ENCODE measurements around the gene SCT.
A peak's percentile ranks its signal among the peaks of the same experiment; 100 is the strongest.

Gene SCT

DNA sequence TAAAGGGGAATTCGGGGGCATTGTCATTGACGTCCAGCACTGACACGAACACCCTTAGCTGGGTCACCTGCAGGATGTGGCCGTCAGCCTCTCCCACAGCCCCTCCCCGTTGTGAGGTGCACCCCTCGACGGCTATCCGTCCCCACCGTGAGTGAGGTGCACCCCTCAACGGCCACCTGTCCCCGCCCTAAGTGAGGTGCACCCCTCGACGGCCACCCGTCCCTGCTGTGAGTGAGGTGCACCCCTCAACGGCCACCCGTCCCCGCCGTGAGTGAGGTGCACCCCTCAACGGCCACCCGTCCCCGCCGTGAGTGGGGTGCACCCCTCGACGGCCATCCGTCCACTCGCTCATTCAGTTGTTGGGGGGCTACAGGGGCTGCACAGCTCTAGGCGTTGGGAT, 5.1 kb downstream of the SCT start:
- DNase-seq (ENCODE audit: low read depth): no peak

DNA sequence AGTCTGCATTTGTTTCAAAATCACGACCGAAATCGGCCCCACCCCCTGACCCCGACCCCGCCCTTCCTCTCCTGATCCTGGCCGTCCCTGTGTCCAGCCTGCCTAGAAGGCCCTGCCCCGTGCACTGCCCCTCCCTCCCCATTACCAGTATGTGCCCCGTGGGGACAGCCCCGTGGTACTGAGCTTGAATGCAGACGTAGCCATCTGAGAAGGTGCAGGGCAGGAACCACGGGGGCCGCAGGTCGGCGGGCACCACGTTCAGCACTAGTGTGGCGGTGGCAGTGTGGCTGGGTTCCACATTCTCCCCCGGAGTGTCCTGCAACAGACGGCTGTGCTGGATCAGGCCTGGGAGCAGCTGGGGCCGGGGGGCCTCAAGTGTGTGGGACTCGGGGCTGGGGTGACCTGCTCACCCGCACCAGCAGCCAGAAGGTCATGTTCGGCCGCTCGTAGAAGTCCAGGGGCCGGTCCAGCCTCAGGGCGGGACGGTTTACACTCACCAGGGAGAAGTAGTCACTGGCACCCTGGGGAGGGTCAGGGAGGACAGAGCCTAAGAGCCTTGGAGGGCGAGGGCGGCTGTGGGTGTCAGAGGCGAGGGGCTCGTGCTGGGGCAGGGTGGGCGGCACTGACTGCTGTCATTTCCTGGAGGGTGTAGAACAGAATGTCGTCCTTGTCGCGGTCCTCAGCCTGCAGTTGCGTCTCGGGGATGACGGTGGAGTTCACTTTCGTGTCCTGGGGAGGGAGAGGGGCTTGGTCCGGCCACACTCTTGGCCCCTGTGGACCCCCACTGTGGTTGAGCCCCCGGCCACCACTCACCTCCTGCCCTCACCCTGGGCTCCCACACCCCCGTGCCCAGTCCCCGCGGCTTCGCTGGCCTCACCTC, 5.8 kb downstream of the SCT start:
- DNase-seq (ENCODE audit: low read depth): no peak

DNA sequence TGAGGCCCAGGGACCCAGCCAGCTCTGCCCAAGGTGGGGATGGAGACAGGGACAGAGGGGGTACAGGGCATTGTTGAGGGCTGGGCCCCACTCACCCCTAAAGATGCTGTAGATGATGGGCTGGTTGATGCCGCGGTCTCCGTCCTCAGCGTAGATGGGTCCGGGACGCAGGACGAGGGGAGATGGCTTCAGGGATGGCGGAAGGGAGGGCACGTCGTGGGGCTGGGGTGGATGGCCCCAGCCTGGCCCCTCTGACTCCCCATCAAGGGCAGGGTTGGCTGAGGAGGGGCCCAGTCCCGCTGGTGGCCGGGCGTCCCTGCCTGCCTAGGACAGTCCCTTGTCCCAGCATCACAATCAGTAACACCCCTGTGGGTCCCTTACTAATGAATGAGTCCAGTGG, 6.8 kb downstream of the SCT start:
- no peak for DNase-seq (ENCODE audit: low read depth)

DNA sequence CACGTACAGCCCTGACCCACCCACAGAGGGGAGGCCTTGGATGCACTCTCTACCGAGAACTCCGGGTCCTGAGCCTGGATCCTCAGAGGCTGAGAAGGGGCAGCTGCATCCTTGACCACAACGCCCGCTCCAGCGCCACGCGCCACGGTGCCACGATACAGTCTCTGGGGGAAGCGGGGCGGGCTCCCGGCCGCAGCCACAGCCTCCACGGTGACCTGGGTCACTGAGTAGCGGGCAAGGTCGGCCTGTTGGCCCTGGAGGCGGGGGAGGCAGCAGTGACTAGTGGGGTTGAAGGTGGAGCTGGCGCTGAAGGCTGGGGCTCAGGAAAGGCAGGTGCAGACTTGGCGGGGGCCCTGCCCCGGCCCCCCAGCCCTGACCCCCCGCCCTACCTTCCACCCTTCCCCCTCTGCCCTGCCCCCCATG, 7.3 kb downstream of the SCT start:
- no peak for DNase-seq (ENCODE audit: low read depth)

DNA sequence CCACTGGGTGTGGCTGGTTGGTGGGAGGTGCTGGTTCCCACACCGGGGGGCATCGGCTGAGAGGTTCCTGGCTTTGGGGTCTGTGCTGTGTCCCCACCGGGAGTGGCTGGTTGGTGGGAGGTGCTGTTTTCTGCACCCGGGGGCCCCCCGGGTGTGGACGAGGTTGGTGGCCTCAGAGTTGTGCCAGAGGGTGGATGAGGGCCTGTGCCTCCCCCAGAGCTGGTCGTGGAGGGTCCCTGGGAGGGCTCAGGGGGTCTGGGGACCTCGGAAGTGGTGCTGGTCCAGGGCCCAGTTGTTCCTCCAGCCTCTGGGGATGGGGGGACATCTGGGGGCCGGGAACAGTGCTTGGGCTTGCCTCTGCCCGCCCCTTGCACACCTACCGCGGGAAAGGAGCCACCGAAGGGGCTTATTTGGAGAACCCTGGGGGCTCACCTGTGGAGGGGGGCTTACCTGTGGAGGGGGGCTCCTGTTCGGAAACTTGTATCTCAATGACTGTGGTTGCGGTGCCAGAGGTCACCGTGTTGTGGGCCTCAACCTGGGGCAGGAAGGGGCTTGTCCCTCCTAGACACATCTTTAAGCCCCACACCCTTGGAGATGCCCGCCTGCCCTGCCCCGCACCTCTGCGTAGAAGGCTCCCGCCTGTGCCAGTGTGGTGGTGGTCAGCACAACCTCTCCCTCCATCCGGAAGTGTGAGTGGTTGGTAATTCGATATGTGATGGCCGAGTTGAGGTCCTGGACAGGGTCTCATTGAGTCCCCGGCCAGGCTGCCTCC, 7.9 kb downstream of the SCT start:
- no peak for DNase-seq (ENCODE audit: low read depth)

DNA sequence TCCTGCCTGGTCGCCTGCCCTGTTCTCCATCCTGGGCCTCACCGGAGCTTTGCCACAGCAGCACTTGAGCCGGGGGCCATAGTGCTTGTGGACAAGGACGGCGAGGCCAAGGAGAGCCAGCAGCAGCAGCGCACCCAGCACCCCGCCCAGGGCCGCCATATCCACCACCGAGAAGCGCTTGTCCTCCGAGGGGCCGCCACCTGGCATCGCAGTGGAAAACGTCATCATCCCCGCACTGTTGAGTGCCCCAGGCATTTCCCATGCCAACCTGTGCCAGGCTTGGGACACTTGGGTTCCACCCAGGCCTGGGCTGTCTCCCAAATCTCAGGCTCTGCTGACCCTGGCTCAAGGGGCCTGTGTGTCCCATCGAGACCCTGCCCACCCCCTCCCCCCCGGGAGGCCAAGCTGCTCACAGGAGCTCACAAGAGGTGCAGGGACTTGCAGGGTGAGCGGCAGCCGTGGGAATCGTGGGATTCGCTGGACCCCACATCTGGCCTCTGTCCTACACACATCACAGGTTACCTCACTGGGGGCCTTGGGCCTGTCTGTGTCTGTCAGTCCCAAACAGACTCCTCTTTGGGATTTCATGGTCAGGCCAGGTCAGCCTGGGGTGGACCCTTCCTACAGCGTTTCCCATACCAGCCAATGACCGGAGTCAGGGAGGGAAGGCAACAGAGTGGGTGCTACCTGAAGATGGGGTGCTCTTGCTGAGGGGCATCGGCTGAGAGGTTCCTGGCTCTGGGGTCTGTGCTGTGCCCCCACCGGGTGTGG, 8.9 kb downstream of the SCT start:
- DNase-seq (ENCODE audit: low read depth): no peak

DNA sequence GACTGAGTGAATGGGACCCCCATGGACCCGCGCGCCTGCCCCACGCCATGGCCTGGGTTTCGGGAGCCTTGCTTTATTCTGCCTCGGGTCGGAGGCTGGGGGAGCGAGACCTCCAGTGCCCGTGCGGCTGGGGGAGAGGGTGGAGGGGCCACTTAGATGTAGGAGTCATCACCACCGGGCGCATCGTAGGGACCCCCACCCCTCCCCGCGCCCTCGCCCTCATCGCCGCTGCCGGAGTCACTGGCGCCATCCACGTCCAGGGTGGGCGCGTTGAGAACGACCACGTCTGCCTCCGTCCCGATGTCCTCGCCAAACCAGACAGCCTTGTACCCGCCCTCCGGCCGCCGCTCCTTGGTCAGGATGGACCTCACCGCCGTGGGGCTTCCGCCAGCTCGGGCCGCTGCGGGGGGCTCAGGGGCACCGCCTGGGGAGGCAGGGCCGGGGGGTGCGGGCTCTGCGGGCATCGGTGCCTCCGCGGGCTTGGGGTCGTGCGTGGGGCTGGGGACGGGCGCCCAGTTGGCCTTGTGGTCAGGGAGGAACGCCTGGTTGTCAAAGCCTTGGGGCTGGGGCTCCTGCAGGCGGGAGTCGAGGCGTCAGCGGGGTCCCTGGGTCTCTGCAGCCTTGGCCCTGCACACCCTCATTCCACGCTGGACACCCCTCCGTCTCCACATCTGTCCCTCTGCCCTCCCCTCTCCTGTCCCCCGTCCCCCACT, 9.6 kb downstream of the SCT start:
- no peak for DNase-seq (ENCODE audit: low read depth)

DNA sequence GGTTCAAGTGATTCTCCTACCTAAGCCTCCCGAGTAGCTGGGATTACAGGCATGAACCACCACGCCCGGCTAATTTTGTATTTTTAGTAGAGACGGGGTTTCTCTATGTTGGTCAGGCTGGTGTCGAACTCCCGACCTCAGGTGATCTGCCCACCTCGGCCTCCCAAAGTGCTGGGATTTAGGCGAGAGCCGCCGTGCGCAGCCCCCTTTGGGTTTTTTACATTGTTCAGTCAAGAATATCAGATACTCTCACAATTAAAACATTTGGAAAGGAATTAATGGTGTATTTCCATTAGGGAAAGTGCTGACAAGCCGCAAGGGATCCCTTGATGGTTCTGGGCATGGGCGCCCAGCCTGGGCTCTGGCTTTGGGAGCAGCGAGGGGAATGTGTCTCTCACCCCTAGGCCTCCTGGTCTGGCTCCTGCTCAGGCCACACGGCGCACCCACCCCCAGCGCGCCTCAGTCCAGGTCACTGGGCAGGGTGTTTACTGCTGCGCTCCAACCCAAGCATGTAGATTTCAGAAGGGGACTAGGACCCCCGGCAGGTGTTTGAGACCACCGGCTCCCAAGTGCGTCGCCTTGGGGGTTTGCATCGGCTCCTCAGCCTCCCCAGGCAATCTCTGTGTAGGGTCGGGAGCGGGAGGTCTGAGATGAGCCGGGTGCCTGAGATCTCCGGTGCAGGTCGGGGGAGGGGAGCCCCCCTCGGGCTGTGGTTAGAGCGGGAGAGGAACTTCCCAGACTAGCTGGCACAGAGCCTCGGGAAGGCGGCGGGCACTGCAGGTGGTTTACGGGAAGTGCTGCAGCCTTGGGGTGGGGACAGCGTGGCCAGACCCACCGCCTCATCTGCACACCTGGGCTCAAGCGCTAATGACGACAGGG, 10.4 kb downstream of the SCT start:
- DNase-seq (ENCODE audit: low read depth): no peak

DNA sequence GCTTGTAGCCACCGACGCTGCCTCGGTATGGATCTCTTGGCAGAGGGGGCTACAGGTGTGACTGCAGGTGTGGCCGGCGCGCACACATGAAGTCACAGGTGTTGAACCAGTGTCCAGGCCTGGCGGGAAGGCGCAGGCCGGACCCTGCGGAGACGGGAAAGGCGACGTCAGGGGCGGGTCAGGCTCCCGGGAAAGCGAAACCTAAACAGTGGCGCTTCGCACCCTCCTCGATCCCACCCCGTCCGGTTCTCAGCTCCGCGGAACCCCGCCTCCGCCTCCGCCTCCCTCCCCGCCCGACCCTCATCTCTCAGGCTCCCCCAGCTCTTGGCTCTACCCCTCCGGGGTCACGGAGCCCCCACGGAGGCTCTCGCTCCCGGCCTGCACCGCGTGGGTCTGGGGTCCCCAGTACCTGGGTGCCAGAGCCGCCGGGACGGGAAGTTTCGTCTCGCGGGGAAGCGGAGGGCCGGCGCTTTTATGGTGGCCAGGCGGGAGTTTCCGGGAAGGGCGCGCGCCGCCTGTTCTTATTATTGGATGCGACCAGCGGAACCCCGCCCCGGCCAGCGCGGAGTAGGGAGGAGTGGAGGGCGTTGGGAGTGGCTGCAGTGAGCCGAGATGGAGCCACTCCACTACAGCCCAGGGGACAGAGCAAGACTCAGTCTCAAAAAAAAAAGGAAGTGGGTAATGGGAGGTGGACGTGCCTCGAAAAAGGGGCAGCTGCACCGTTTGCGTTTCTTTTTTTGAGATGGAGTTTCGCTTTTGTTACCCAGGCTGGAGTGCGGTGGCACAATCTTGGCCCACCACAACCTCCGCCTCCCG, 11.3 kb downstream of the SCT start, which contains the start of gene IRF7:
IRF7 (minus strand) TSS at position 447 of the 816 bp plus-strand sequence. CDS start 586 bp downstream, outside the sequence.
- peak; percentile 75 for DNase-seq (ENCODE audit: low read depth)

DNA sequence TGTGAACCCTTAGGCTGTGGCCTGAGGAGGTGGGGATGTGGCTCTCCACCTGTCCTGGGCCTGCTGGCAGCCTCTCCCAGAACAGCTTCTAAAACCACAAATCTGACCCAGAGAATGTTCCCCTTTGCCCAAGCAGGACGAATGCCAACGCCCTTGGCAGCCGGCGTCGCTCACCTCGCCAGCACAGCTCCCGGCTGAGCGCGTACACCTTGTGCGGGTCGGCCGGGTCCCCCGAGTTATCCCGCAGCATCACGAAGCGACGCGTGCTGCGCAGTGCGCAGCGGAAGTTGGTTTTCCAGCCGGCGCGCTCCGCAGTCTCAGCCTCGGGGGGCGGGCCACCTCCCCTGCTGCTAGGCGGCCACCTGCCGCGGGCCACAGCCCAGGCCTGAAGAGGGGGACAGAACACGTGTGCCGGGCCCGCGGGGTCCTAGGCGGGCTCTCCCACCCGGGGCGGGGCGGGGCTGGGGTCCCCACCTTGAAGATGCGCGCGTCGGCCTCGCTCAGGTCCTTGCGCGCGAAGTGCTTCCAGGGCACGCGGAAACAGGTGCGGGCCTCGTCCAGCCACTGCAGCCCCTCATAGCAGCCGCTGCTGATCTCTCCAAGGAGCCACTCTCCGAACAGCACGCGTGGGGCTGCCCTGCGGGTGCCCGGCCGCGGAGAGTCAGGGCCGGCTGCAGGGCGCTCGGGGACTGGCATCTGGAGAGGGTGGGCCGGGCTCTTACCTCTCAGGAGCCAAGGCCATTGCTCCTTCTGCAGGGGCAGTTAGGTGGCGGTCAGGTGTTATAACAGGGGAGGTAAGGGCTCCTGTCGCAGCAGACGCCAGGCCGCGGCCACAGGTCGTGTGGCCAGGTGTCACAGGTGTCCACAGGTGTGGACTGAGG, 12.1 kb downstream of the SCT start:
- no peak for DNase-seq (ENCODE audit: low read depth)

DNA sequence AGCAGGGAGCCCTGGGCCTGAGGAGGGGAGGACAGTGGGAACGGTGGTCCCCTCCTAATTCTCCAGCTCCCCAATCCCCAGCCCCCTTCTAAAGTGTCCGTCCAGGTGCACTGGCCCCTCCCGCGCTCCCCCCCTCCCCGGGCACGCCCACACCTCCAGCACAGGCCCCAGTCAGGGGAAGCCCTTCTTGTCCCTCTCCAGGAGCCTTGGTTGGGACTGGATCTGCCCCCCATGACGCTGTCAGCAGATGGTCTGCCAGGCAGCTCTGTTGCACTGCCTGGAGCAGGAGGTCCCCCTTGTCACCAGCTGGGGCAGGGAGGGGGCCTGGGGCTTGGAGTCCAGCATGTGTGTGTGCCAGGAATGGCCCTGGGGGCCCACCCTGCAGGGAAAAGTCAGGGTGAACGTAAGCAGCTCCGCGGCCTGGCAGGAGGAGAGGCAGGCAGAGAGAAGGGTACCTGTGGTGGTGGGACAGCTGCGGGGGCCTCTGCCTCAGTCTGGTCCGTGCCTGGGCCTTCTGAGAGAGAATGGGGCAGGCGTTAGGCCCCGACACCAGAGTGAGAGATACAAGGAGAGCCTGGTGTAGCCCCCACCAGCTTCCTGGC, 12.9 kb downstream of the SCT start:
- DNase-seq (ENCODE audit: low read depth): no peak

DNA sequence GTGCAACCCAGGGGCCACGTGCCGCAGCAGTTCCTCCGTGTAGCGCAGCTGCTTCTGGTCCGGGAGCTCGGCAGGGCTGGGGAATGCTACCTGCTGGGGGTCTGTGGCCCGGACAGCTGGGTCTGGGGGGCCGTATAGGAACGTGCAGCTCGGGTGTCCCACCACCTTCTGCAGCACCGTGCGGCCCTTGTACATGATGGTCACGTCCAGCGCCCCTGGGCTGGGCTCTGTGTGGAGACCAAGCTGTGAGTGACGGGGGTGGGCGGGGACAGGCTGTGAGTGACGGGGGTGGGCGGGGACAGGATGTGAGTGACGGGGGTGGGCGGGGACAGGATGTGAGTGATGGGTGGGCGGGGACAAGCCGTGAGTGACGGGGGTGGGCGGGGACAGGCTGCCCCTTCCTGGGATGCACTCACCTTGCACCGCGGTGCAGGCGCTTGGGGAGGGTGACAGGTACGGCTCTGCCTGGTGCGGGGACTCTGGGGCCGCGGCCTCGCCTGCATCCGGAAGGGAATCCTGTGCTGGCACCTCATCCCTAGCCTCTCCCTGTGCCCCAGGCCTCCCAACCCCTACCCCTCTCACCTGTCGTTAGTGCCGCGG, 13.5 kb downstream of the SCT start:
- peak; percentile 74 for DNase-seq (ENCODE audit: low read depth)

DNA sequence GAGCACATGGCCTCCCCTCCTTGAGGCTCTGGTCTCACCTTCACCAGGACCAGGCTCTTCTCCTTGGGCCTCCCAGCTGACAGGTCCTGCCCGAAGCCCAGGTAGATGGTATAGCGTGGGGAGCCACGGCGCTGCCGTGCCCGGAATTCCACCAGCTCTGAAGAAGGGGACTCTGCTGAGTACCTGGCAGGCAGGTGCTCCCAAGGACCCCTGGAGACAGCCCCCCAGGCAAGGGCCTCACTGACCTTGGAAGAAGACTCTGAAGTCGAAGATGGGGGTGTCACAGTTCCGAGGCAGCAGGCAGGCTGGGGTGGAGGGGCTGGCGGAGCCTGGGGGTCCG, 14.1 kb downstream of the SCT start:
- DNase-seq (ENCODE audit: low read depth): no peak

DNA sequence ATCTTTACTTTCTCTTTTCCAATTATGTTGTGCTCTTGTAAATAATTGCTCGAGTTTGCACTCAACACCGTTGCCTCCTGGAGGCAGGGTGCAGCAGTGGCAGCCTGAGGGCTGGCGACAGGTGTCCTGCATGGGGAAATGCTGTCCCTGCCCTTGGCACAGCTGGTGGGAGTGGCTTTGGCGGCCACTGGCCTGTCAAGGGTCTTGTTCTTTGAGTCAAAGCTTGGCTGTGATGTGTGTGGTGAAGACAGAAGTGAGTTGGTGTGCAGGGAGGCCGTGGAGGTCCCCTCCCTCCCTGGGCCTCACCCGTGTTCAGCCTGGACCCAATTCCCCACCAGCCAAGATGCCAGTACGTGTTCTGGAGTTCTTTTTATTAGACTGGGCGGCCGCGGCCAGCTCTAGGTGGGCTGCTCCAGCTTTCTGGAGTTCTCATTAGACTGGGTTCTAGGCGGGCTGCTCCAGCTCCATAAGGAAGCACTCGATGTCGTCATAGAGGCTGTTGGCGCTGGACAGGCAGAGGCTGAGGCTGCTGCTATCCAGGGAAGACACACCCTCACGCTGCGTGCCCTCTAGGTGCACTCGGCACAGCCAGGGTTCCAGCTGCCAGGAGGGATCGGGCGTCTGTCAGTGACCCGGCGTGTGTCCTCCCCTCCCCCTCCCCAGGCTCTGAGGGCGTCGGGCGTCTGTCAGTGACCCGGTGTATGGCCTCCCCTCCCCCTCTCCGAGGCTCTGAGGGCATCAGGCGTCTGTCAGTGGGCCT, 14.6 kb downstream of the SCT start:
- no peak for DNase-seq (ENCODE audit: low read depth)

DNA sequence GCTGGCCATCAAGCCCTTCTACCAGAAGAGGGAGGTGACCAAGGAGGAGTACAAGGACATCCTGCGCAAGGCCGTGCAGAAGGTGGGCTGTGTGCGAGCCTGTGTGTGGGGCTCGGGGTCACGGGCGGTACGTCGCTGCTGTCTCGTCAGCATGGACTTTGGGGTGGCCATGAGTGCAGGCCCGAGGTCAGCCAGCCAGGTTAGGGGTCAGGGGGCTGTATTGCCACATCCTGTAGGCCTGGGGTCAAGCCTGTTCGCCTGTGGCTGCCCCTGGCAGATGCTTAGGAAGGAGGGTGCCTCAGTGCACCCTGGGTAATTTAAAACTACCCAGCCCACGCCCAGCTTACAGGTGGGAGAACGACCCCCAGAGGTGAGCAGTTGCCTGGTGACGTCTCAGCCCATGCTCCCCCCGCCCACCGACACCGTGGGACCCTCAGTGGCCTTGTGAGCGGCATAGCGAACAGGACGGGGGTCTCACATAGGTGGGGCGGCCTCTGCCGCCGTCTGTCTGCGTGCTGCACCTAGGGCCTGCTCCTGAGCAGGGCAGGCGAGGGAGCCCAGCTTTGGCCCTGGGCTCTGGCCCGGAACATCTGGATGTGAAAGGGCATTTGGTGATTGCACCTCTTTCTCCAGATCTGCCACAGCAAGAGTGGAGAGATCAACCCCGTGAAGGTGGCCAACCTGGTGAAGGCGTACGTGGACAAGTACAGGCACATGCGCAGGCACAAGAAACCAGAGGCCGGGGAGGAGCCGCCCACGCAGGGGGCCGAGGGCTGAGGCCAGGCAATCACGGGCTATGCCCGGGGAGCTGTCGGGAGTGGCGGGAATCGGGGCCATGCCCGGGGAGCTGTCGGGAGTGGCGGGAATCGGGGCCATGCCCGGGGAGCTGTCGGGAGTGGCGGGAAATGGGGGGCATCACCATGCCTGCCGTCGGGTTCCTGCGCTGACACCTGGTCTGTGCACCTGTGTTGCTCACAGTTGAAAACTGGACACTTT, 15.7 kb downstream of the SCT start:
- DNase-seq (ENCODE audit: low read depth): no peak

DNA sequence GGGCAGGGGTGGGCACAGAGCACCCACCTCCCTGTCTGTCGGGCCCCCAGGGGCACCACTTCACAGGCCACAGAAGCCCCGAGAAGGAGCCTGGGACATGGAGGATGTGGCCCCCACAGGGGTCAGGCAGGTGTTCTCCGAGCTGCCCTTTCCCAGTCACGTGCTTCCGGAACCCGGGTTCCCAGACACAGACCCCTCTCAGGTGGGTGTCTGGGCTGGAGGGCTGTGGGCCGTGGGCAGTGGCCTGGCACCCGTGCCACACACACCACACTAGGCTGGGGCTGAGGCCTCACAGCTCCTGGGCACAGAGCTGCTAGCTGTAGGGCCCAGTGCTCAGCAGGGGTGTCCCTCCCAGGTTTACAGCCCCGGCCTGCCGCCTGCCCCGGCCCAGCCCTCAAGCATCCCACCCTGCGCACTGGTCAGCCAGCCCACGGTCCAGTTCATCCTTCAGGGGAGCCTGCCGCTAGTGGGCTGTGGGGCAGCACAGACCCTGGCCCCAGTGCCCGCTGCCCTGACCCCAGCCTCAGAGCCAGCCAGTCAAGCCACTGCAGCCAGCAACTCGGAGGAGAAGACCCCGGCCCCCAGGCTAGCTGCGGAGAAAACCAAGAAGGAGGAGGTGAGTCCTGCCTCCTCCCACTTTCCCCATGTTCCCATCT, 16.7 kb downstream of the SCT start:
- no peak for DNase-seq (ENCODE audit: low read depth)

Data from stimulated activated CD4-positive, alpha-beta T cell treated with anti-CD3 and anti-CD28 coated beads, Interleukin-2, amount 100 ng/mL, for 4 hours (primary cell).